RPMI7951 (cell line): Measurements from ENCODE around the gene TCOF1. TPM values are rescaled to one million over a fixed set of nuclear protein-coding genes. Genes with fewer than 3 reads are reported as not detected.
A peak's percentile ranks its signal among the peaks of the same experiment; 100 is the strongest.

ENCODE experiments used
- DNase-seq: peaks from one replicate; pipeline ENCODE4 v3.0.0-alpha.2; 2012; ENCODE audit warnings: low read depth
- total RNA-seq: library from RNA; depleted of rRNA; stranded (reverse); fragments of >200 nt; shearing (Covaris generic); gene quantifications from 2 replicates; pipeline ENCODE4 v1.2.3, GENCODE V29; 2014

TCOF1 gene
- total RNA-seq, 1 experiment from 2014 or later = 19.1 TPM

GRCh38 chr5:150389531-150390266 is 32.2 kb downstream of the TCOF1 start:
- no peak for DNase-seq

GRCh38 chr5:150391064-150391834 is 33.8 kb downstream of the TCOF1 start:
- no peak for DNase-seq

GRCh38 chr5:150391986-150392385 is 34.5 kb downstream of the TCOF1 start:
- no peak for DNase-seq

DNA sequence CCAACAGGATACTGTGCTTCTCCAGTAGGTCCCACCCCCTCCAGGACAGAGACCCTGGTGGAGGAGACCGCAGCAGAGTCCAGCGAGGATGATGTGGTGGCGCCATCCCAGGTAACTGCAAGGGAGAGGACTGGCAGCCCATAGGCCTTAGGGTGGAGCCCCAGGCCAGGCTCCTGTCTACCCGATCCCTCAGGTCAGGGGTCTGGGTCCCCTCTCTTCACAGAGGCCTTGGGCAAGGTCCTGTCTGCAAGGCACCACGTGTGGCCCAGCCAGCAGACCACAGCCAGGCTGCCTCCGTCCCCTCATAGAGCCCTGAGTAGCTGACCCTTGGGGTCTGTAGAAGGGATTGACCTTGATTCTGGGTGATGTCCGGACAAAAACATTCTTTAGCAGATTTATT is 35.2 kb downstream of the TCOF1 start:
- no peak for DNase-seq

- DNase-seq = no peak
Observed at GRCh38 chr5:150393096-150393645, 35.7 kb downstream of the TCOF1 start.

DNA sequence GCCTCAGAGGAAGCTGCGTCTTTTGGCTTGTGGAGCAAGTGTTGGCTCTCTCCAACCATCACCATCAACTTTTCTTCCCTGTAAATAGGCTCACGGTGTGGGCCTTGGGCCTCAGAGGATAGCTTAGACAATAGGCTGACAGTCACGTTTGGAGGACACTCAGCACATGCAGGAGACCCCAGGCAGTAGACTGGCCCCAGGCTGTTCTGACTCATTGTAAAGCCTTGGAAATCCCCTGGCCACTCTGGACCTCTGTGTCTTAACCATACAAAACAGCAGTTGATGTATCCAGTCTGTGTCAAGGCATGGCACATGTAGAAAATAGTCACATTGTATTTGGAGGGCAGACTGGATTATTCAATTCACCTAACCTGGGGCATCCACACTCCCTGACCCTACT is 36.6 kb downstream of the TCOF1 start:
- peak; percentile 88 for DNase-seq

GRCh38 chr5:150394912-150395687 is 37.6 kb downstream of the TCOF1 start:
- DNase-seq = no peak

GRCh38 chr5:150395688-150395975 is 38.1 kb downstream of the TCOF1 start:
- no peak for DNase-seq

GRCh38 chr5:150396267-150396666 is 38.8 kb downstream of the TCOF1 start:
- no peak for DNase-seq

DNA sequence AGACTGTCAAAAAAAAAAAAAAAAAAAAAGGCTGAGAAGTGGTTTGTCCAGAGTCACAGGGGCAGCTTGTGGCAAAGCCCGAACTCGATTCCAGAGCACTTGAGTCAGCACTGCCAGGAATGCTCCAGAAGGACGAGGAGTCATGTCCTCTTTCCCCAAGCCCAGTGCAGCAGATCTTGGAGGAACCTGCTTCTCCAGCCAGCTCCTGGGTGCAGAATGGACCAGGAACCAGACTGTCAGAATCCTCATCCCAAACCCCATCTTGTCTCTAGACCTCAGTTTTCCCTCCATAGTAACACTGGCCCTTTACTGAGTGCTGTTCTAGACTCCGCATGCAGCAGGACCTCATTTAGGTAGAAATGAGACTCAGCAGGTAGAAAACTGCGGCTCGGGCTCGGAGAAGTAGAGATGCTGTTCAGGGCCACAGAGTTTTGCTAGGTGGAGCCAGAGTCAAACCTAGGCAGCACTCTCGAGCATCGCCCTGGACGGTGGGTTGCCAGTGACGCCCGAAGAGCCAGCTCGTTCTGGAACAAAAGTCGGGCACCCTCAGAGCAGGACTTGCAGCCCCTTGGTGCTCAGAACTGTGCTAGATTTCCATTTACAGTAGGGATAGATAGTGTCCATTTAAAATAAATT is 39.8 kb downstream of the TCOF1 start:
- DNase-seq = no peak

DNA sequence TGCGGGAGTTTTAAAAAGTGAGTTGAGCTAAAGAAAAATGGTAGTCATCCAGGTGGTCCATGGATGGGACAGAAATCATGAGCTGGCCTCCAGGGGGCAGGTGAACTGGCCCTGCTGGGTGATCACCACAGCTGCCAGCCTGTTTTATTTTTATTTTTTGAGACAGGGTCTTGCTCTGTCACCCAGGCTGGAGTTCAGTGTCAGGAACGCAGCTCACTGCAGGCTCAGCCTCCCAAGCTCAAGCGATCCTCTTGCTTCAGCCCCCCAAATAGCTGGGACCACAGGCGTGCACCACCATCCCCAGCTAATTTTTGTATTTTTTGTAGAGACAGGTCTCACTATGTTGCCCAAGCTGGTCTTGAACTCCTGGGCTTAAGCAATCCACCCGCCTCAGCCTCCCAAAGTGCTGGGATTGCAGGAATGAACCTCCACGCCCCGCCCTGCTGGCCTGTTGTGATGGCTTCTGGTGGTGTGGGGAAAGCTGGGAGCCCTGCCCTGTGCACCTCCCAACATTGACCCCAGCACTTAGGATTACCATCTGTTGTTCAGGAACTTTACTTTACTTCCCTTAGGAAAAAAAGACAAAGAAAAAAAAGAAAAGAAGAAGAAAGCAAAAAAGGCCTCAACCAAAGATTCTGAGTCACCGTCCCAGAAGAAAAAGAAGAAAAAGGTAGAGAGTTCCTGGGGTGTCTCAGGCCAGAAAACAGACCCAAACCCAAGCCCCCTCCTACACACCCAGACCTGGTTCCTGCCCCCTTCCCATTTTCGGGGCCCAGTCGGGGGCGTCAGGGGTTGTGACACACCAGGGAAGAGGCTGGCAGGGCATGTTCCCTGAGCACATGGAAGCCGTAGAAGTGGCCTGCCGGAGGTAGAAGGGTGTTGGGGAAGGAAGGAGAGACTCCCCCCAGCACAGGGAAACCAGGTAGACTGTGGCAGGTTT is 40.6 kb downstream of the TCOF1 start:
- no peak for DNase-seq

DNA sequence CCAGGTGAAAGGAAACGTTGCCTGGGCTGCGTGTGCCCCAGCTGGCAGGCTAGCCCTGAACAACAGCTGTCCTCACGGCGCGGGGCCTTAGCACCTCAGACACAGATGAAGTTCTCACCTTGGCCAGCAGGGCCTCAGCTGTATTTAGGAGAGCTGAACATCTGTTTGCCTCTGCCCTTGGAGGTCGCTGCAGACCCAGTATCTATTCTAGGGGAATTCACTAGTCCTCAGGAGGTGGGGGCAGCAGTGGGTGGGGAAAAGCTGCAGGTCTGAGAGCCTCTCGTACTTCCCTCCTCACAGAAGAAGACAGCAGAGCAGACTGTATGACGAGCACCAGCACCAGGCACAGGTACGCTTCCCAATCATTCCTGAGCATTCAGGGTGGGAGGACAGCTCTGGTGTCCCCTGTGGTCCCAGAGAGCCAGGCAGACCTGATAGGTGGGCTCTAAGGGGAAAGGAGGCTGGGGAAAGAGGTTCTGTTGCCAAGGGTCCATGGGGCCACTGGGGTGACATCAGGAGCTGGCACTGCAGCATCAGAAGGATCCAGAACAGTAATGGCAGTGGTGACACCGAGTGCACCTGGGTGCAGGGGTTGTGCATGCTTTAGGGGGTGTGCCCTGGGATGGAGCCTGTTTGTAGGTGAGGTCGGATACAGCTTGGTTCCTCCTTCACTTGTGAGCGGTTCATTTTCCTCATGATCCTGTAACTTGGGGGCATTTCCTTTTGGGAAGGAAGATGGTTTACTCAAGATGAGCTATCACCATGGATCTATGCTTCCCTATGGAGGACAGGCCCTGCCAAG is 41.4 kb downstream of the TCOF1 start:
- DNase-seq = no peak

- DNase-seq = no peak
Observed at GRCh38 chr5:150399524-150400211, 42.2 kb downstream of the TCOF1 start.

GRCh38 chr5:150400316-150401075 is 43.0 kb downstream of the TCOF1 start:
- no peak for DNase-seq

DNA sequence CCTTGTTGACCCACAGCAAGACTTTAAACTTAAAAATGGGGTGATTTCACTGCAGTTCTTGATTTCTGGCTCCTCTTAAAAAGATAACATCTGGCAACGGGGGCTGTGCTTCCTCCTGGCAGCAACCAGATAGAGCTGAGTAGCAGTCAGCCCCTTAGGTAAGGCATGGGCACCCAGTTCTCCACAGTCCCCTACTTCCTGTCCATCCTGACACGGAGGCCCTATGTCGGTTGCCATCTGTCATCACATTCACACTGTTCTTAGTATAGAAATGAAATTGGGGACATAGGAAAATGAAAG is 43.5 kb downstream of the TCOF1 start:
- DNase-seq = no peak

- DNase-seq = no peak
Observed at GRCh38 chr5:150401376-150402228, 44.1 kb downstream of the TCOF1 start.

DNA sequence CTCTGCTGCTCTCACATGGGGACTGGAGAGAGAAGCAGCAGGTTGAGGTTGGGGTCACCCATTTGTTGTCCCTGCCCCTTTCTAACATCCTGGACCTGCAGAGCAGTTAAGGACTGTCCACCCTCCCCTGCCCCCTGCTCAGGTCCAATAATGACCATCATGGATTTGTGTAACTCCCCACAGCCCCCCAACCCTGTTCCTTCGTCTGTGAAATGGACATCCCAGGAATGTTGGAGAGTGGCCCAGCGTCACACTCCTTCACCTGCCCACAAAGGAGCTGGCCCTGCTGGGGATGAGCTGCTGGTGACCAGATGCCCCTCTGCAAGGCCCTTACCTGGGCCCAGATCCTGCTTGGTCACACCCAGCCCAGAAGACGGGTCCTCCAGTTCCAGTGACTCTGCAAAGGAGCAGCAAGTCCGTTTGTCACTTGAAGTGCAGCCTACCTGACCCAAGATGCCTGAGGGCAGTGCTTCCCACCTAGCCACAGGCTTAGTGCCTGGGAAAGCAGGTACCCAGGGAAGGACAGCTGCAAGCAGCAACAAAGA is 44.8 kb downstream of the TCOF1 start:
- no peak for DNase-seq
